H1 (cell line): ENCODE data around the gene KCNB1. TPM values are rescaled to one million over a fixed set of nuclear protein-coding genes. Genes with fewer than 3 reads are reported as not detected.

Experiments used
- CTCF ChIA-PET: fragments of 300-600 bp; sonication (Branson Sonifier 250); formaldehyde crosslinking; loops from one replicate; lab custom pipeline; 2021; ENCODE audit not compliant: partially characterized antibody; lab: Charles Lee
- POLR2A ChIA-PET: fragments of 300-600 bp; sonication (Branson Sonifier 250); formaldehyde crosslinking; loops from one replicate; lab custom pipeline; 2021; ENCODE audit warnings: inconsistent platforms; ENCODE audit not compliant: partially characterized antibody; lab: Charles Lee
- DNase-seq, 2 experiments: peaks; one replicate each; pipeline versions ENCODE4 v3.0.0 to v3.0.0-alpha.2; 2010 to 2022; ENCODE audit warnings: low spot score in 2 of 2, low read depth in 1 of 2, mixed read lengths in 1 of 2
- FAIRE-seq: peaks from 2 replicates; lab custom pipeline; 2011; peaks lifted over from hg19 to GRCh38; lab: Jason Lieb, UNC
- H2AFZ ChIP-seq: 2 replicates; pipeline ENCODE4 v1.8.1; 2012; ENCODE audit warnings: low read length, inconsistent platforms
- H2AK5ac ChIP-seq: 2 replicates; pipeline ENCODE4 v1.6.1; 2013; ENCODE audit warnings: low read depth, low read length
- H2BK120ac ChIP-seq: replicated peaks from 2 replicates; pipeline ENCODE3; 2013; ENCODE audit warnings: low read depth, low read length, inconsistent platforms
- H2BK12ac ChIP-seq: 2 replicates; pipeline ENCODE4 v1.6.1; 2013; ENCODE audit warnings: low read depth, low read length
- H2BK15ac ChIP-seq: 2 replicates; pipeline ENCODE4 v1.6.1; 2013; ENCODE audit warnings: low read length
- H2BK20ac ChIP-seq: 2 replicates; pipeline ENCODE4 v1.6.1; 2013; ENCODE audit warnings: low read length
- H2BK5ac ChIP-seq: 2 replicates; pipeline ENCODE4 v1.6.1; 2013; ENCODE audit warnings: low read depth, low read length
- H3K14ac ChIP-seq: 2 replicates; pipeline ENCODE4 v1.6.1; 2013; ENCODE audit warnings: inconsistent platforms; ENCODE audit not compliant: insufficient read length
- H3K18ac ChIP-seq: 2 replicates; pipeline ENCODE4 v1.6.1; 2013; ENCODE audit warnings: low read length; ENCODE audit errors: extremely low read depth
- H3K23ac ChIP-seq: 2 replicates; pipeline ENCODE4 v1.6.1; 2013; ENCODE audit warnings: inconsistent platforms; ENCODE audit not compliant: insufficient read length
- H3K23me2 ChIP-seq: 2 replicates; pipeline ENCODE4 v1.6.1; 2013; ENCODE audit warnings: low read depth, low read length
- H3K27ac ChIP-seq: 2 replicates; pipeline ENCODE4 v1.6.1; 2011; ENCODE audit warnings: low read depth, low read length, inconsistent platforms
- H3K27me3 ChIP-seq, 4 experiments: replicated peaks in 1 of 4; 1 replicate in 1 of 4; 2 replicates in 3 of 4; pipeline versions ENCODE4 v1.6.1 to v1.8.1; 2011 to 2013; ENCODE audit warnings: low read length in 3 of 4, mild to moderate bottlenecking in 3 of 4, inconsistent platforms in 2 of 4, mixed read lengths in 2 of 4, moderate library complexity in 1 of 4; ENCODE audit not compliant: control insufficient read depth in 3 of 4, insufficient read depth in 3 of 4; ENCODE audit errors: extremely low read depth in 1 of 4
- H3K36me3 ChIP-seq, 4 experiments: 2 replicates each; pipeline versions ENCODE4 v1.6.1 to v1.8.1; 2011 to 2013; ENCODE audit warnings: mild to moderate bottlenecking in 4 of 4, low read length in 3 of 4, moderate library complexity in 2 of 4, control low read depth in 1 of 4, inconsistent platforms in 1 of 4; ENCODE audit not compliant: insufficient read depth in 4 of 4, control insufficient read depth in 2 of 4
- H3K4ac ChIP-seq: replicated peaks from 2 replicates; pipeline ENCODE3; 2013; ENCODE audit warnings: low read length, low read depth, mixed read lengths, inconsistent platforms; ENCODE audit not compliant: insufficient read length
- H3K4me1 ChIP-seq, 4 experiments: replicated peaks in 1 of 4; 1 replicate in 1 of 4; 2 replicates in 3 of 4; pipeline versions ENCODE4 v1.6.1 to v1.8.1; 2011 to 2013; ENCODE audit warnings: low read length in 3 of 4, inconsistent platforms in 2 of 4, mixed read lengths in 1 of 4; ENCODE audit not compliant: insufficient read depth in 4 of 4, control insufficient read depth in 3 of 4
- H3K4me2 ChIP-seq, 2 experiments: 2 replicates each; pipeline versions ENCODE4 v1.6.1 to v1.8.1; 2011 to 2013; ENCODE audit warnings: low read depth in 2 of 2, low read length in 2 of 2, control low read depth in 1 of 2, inconsistent platforms in 1 of 2, mild to moderate bottlenecking in 1 of 2; ENCODE audit not compliant: insufficient read depth in 1 of 2
- H3K4me3 ChIP-seq, 4 experiments: fragments of 200-600, 300-600 bp in 1 of 4; sonication (generic), shearing (Covaris generic), sonication (Bioruptor Twin) in 1 of 4; 2 replicates each; pipeline versions ENCODE4 v1.5.1 to v1.8.1; 2011 to 2016; ENCODE audit warnings: low read length in 4 of 4, low read depth in 3 of 4, control low read depth in 2 of 4, inconsistent platforms in 2 of 4, mild to moderate bottlenecking in 2 of 4, mixed read lengths in 1 of 4, moderate library complexity in 1 of 4; ENCODE audit not compliant: insufficient read depth in 2 of 4; ENCODE audit errors: extremely low read depth in 1 of 4
- H3K56ac ChIP-seq: replicated peaks from 2 replicates; pipeline ENCODE3; 2013; ENCODE audit warnings: low read depth, mild to moderate bottlenecking, mixed read lengths, low read length, inconsistent platforms; ENCODE audit not compliant: insufficient read length
- H3K79me1 ChIP-seq: 2 replicates; pipeline ENCODE4 v1.6.1; 2013; ENCODE audit warnings: low read depth, low read length, control low read depth
- H3K79me2 ChIP-seq, 2 experiments: 2 replicates each; pipeline versions ENCODE4 v1.6.1 to v1.8.1; 2012 to 2013; ENCODE audit warnings: low read length in 2 of 2, mild to moderate bottlenecking in 2 of 2, inconsistent platforms in 1 of 2; ENCODE audit not compliant: insufficient read depth in 2 of 2, control insufficient read depth in 1 of 2
- H3K9ac ChIP-seq, 4 experiments: replicated peaks in 1 of 4; 1 replicate in 1 of 4; 2 replicates in 3 of 4; pipeline versions ENCODE4 v1.6.1 to v1.8.1; 2011 to 2013; ENCODE audit warnings: low read depth in 3 of 4, low read length in 3 of 4, control low read depth in 2 of 4, mild to moderate bottlenecking in 2 of 4, moderate library complexity in 2 of 4, inconsistent platforms in 1 of 4; ENCODE audit errors: extremely low read depth in 1 of 4
- H3K9me3 ChIP-seq, 2 experiments: 2 replicates each; pipeline versions ENCODE4 v1.6.1 to v1.8.1; 2012 to 2013; ENCODE audit warnings: mild to moderate bottlenecking in 2 of 2, moderate library complexity in 2 of 2, control low read depth in 1 of 2, inconsistent platforms in 1 of 2, low read depth in 1 of 2, low read length in 1 of 2, mixed read lengths in 1 of 2; ENCODE audit not compliant: insufficient read depth in 2 of 2
- H4K20me1 ChIP-seq, 2 experiments: replicated peaks in 1 of 2; 2 replicates each; pipeline versions ENCODE3 to v1.8.1; 2011 to 2013; ENCODE audit warnings: inconsistent platforms in 2 of 2, low read length in 2 of 2, mild to moderate bottlenecking in 1 of 2; ENCODE audit not compliant: insufficient read depth in 2 of 2, control insufficient read depth in 1 of 2
- H4K5ac ChIP-seq: 2 replicates; pipeline ENCODE4 v1.6.1; 2013; ENCODE audit warnings: low read length, low read depth, mixed read lengths, inconsistent platforms; ENCODE audit not compliant: insufficient read length
- H4K8ac ChIP-seq: 2 replicates; pipeline ENCODE4 v1.8.0; 2013; ENCODE audit warnings: mild to moderate bottlenecking, moderate library complexity, low read length, inconsistent platforms; ENCODE audit not compliant: insufficient read depth; ENCODE audit errors: extremely low read depth
- H4K91ac ChIP-seq: replicated peaks from 2 replicates; pipeline ENCODE3; 2013; ENCODE audit warnings: low read length, mixed read lengths, inconsistent platforms; ENCODE audit not compliant: insufficient read length
- BACH1 ChIP-seq: IDR thresholded peaks from 2 replicates; pipeline ENCODE4 v1.6.1; 2012; ENCODE audit warnings: low read length, improper control_type of control experiment
- BRCA1 ChIP-seq: IDR thresholded peaks from 2 replicates; pipeline ENCODE4 v1.6.1; 2012; ENCODE audit warnings: low read depth, low read length, improper control_type of control experiment
- CBX8 ChIP-seq: fragments of 300-800, 300-1000 bp; sonication (generic); IDR thresholded peaks from 2 replicates; pipeline ENCODE4 v1.7.1; 2016; ENCODE audit warnings: low read depth, low read length, borderline replicate concordance
- CREB1 ChIP-seq: IDR thresholded peaks from 2 replicates; pipeline ENCODE4 v1.6.1; 2012; ENCODE audit warnings: inconsistent platforms
- E2F6 ChIP-seq: IDR thresholded peaks from 2 replicates; pipeline ENCODE4 v1.6.1; 2012; ENCODE audit warnings: inconsistent platforms
- EP300 ChIP-seq, 2 experiments: IDR thresholded peaks; 1 replicate in 1 of 2; 2 replicates in 1 of 2; pipeline ENCODE4 v1.6.1; 2011 to 2012; ENCODE audit warnings: low read depth in 2 of 2, low read length in 2 of 2, mild to moderate bottlenecking in 2 of 2, borderline replicate concordance in 1 of 2, inconsistent platforms in 1 of 2, moderate library complexity in 1 of 2
- GABPA ChIP-seq: IDR thresholded peaks from 2 replicates; pipeline ENCODE4 v1.6.1; 2011; ENCODE audit warnings: mild to moderate bottlenecking, low read length, moderate library complexity, borderline replicate concordance; ENCODE audit not compliant: insufficient read depth
- HDAC6 ChIP-seq: IDR thresholded peaks from one replicate; pipeline ENCODE4 v1.7.1; 2012; ENCODE audit warnings: low read depth, mild to moderate bottlenecking, inconsistent platforms, low read length, moderate library complexity
- NANOG ChIP-seq: IDR thresholded peaks from 2 replicates; pipeline ENCODE4 v1.6.1; 2011; ENCODE audit warnings: low read length, low read depth, mild to moderate bottlenecking, inconsistent platforms; ENCODE audit not compliant: insufficient read depth, poor library complexity, severe bottlenecking
- PHF8 ChIP-seq: fragments of 200-600 bp; sonication (generic); conservative IDR thresholded peaks from 2 replicates; pipeline ENCODE4 v1.7.1; 2012; ENCODE audit warnings: low read depth, mild to moderate bottlenecking, inconsistent platforms, low read length, moderate library complexity
- POU5F1 ChIP-seq: IDR thresholded peaks from 2 replicates; pipeline ENCODE4 v1.6.1; 2011; ENCODE audit warnings: low read depth, mild to moderate bottlenecking, low read length, moderate library complexity
- SP1 ChIP-seq: IDR thresholded peaks from 2 replicates; pipeline ENCODE4 v1.6.1; 2011; ENCODE audit warnings: low read depth, low read length
- SP2 ChIP-seq: IDR thresholded peaks from 2 replicates; pipeline ENCODE4 v1.6.1; 2012; ENCODE audit warnings: mild to moderate bottlenecking, low read length, inconsistent platforms
- TCF12 ChIP-seq: IDR thresholded peaks from 2 replicates; pipeline ENCODE4 v1.6.1; 2011; ENCODE audit warnings: low read depth, mild to moderate bottlenecking, low read length
- YY1 ChIP-seq: IDR thresholded peaks from 2 replicates; pipeline ENCODE4 v1.6.1; 2011; ENCODE audit warnings: low read depth, mild to moderate bottlenecking, low read length
- WGBS, 2 experiments: shearing (Covaris generic) in 1 of 2; methylation state at CpG; one replicate each; pipeline versions ENCODE4 v1.1.6 to v1.1.7; 2013 to 2015; ENCODE audit warnings: low lambda C conversion rate in 2 of 2, mixed read lengths in 2 of 2, inconsistent platforms in 1 of 2, low coverage in 1 of 2, missing lambda C conversion rate in 1 of 2; ENCODE audit not compliant: insufficient replicate concordance in 2 of 2, insufficient coverage in 1 of 2, insufficient read length in 1 of 2; ENCODE audit errors: extremely low coverage in 1 of 2, missing lambda C conversion rate in 1 of 2; 5-methylcytosine and 5-hydroxymethylcytosine counted together
- polyA plus RNA-seq, 7 experiments: library from polyadenylated mRNA; depleted of rRNA in 3 of 7; stranded (reverse) in 5 of 7; unstranded in 2 of 7; fragments of >200 nt in 5 of 7; fragments of 200-250 nt in 2 of 7; gene quantifications; 1 replicate in 5 of 7; 2 replicates in 1 of 7; 4 replicates in 1 of 7; pipeline versions ENCODE4 v1.2.1 to v1.2.3, GENCODE V29; 2011 to 2013; ENCODE audit warnings: missing spikeins in 2 of 7, mixed read lengths in 2 of 7
- total RNA-seq: library from RNA; stranded (reverse); fragmentation: NEBNext Ultra II Directional; extraction: Animal tissue kit (Norgen Biotek cat#: 25700); gene quantifications from 2 replicates; pipeline ENCODE4 v1.2.1, GENCODE V29; 2021

The KCNB1 gene
- total and polyA plus RNA-seq, 2 of the 8 experiments (the other 6 are each of a cell fraction or from before 2014, with no cell fraction given): 0.58 to 0.67 TPM

DNA sequence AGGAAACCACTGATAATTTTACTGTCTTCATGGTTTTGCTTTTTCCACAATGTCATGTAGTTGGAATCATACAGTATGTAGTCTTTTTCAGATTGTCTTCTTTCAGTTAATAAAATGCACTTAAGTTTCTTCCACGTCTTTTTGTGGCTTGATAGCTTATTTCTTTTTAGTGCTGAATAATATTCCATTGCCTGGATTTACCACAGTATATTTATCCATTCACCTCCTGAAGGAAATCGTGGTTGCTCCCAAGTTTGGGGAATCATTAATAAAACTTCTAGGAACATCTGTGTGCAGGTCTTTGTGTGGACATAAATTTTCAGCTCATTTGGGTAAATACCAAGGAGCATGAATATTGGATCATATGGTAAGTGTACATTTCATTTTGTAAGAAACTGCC is 165.8 kb downstream of the KCNB1 start:
- no peak for FAIRE-seq
- peaks cover 11 to 35% (median 28%) of the 10 kb centered on the region in 4 experiments for H3K27me3 ChIP-seq
- TF ChIP-seq BACH1 (no peak), BRCA1 (no peak), E2F6 (no peak), CREB1 (no peak), NANOG (no peak), POU5F1 (no peak), SP1 (no peak), PHF8 (no peak), HDAC6 (no peak), EP300 (IDR thresholded peaks at IDR 0.05; ENCODE audit: borderline replicate concordance in 1 of 2, low read depth in 2 of 2, low read length in 2 of 2) (no peak), YY1 (no peak), TCF12 (no peak), GABPA (no peak), SP2 (no peak), CBX8 (no peak)

More for the DNA sequence above, 165.8 kb downstream of the KCNB1 start:
- WGBS, 2 experiments: 84% methylated on average over 2 of the region's 2 CpGs; no CpG with 5 or more reads in 1 of the 2 experiments
- H2BK20ac ChIP-seq: no peak overlapping the region
- H2BK15ac ChIP-seq: no peak overlapping the region
- no peak overlapping the region for H2BK12ac ChIP-seq
- no peak overlapping the region for H3K14ac ChIP-seq
- no peak overlapping the region for H3K4me2 ChIP-seq
- DNase-seq: no peak
- no peaks in the 10 kb centered on the region for H3K79me1 ChIP-seq
- ChIA-PET CTCF (no interaction called here), POLR2A (interaction anchor here (41.0 kb wide), 1 partner anchor 32 kb away, joined by 1132 read pairs; the partner anchor contains the start of gene ZNFX1)
- H2AFZ ChIP-seq: no peak overlapping the region
- H2BK120ac ChIP-seq: no peak overlapping the region
- peaks cover 12% of the 10 kb centered on the region; the same call in 1 of the 2 replicates for H3K23me2 ChIP-seq
- no peak overlapping the region for H3K56ac ChIP-seq
- H4K91ac ChIP-seq: no peak overlapping the region
- H4K5ac ChIP-seq: no peak overlapping the region
- no peaks in the 10 kb centered on the region for H3K36me3 ChIP-seq
- no peaks in the 10 kb centered on the region for H4K20me1 ChIP-seq
- H3K4me1 ChIP-seq: peaks cover 0 to 11% (median 3%) of the 10 kb centered on the region in 4 experiments; a peak in 6 of 7 replicates
- no peak overlapping the region for H2AK5ac ChIP-seq
- H4K8ac ChIP-seq: no peak overlapping the region
- no peak overlapping the region for H3K23ac ChIP-seq
- no peak overlapping the region for H3K9ac ChIP-seq
- no peaks in the 10 kb centered on the region for H3K79me2 ChIP-seq
- no peaks in the 10 kb centered on the region for H3K9me3 ChIP-seq
- no peak overlapping the region for H3K4me3 ChIP-seq
- H2BK5ac ChIP-seq: no peak overlapping the region
- no peak overlapping the region for H3K18ac ChIP-seq
- no peak overlapping the region for H3K27ac ChIP-seq
- no peak overlapping the region for H3K4ac ChIP-seq
